Loucy (cell line): ENCODE data around the gene DUXA.
"Not testable (repeated sequence)": the region's sequence is repeated elsewhere in the genome, so short reads cannot be mapped to it uniquely, and the experiment has no call there.

ENCODE experiments used
- H2AFZ ChIP-seq: fragments of 200-600 bp; sonication (generic); 2 replicates; pipeline ENCODE4 v1.6.0; 2016; ENCODE audit warnings: antibody characterized with exemption, mild to moderate bottlenecking, low read length, moderate library complexity
- H3F3A ChIP-seq: fragments of 200-600 bp; 2 replicates; pipeline ENCODE4 v1.6.0; 2016; ENCODE audit warnings: antibody characterized with exemption, low read depth, mild to moderate bottlenecking
- H3K27me3 ChIP-seq: fragments of 200-600 bp; sonication (generic); 2 replicates; pipeline ENCODE4 v1.6.1; 2014; ENCODE audit warnings: low read length, mild to moderate bottlenecking; ENCODE audit not compliant: insufficient read depth, poor library complexity, severe bottlenecking
- H3K36me3 ChIP-seq: fragments of 200-600 bp; sonication (generic); 2 replicates; pipeline ENCODE4 v1.6.1; 2016; ENCODE audit warnings: low read length; ENCODE audit not compliant: insufficient read depth
- H3K4me1 ChIP-seq: fragments of 200-600 bp; sonication (generic); 2 replicates; pipeline ENCODE4 v1.5.1; 2014; ENCODE audit warnings: low read length, mild to moderate bottlenecking; ENCODE audit not compliant: insufficient read depth, poor library complexity, severe bottlenecking
- H3K4me2 ChIP-seq: fragments of 200-600 bp; sonication (generic); 2 replicates; pipeline ENCODE4 v1.6.0; 2014; ENCODE audit warnings: antibody characterized with exemption, low read length, low read depth, mild to moderate bottlenecking; ENCODE audit not compliant: poor library complexity, severe bottlenecking
- H3K4me3 ChIP-seq: fragments of 200-600 bp; sonication (generic); 2 replicates; pipeline ENCODE4 v1.5.1; 2014; ENCODE audit warnings: low read length, mild to moderate bottlenecking, mixed read lengths; ENCODE audit not compliant: poor library complexity, severe bottlenecking
- H3K79me2 ChIP-seq: fragments of 200-600 bp; sonication (generic); 2 replicates; pipeline ENCODE4 v1.6.1; 2014; ENCODE audit warnings: low read length; ENCODE audit not compliant: insufficient read depth
- H3K9ac ChIP-seq: fragments of 200-600 bp; sonication (generic); 2 replicates; pipeline ENCODE4 v1.6.0; 2014; ENCODE audit warnings: mild to moderate bottlenecking, low read depth, low read length, moderate library complexity; ENCODE audit not compliant: poor library complexity, severe bottlenecking
- H3K9me2 ChIP-seq: fragments of 200-600 bp; sonication (generic); replicated peaks from 2 replicates; pipeline ENCODE4 v1.6.1; 2016; ENCODE audit warnings: low read depth, low read length, mixed read lengths
- H3K9me3 ChIP-seq: fragments of 200-600 bp; sonication (generic); 2 replicates; pipeline ENCODE4 v1.6.1; 2014; ENCODE audit warnings: mild to moderate bottlenecking, antibody characterized with exemption, low read length, low read depth; ENCODE audit not compliant: insufficient read depth
- H4K20me1 ChIP-seq: fragments of 200-600 bp; sonication (generic); 2 replicates; pipeline ENCODE4 v1.6.0; 2014; ENCODE audit warnings: antibody characterized with exemption, low read length, mild to moderate bottlenecking; ENCODE audit not compliant: insufficient read depth, poor library complexity, severe bottlenecking
- EZH2phosphoT487 ChIP-seq: fragments of 200-600 bp; IDR thresholded peaks from 2 replicates; pipeline ENCODE4 v1.6.1; 2018; ENCODE audit warnings: antibody characterized with exemption, mild to moderate bottlenecking, moderate library complexity, borderline replicate concordance
- TF ChIP-seq, protein P1 (sequence below): fragments of 200-600 bp; sonication (generic); conservative IDR thresholded peaks from 2 replicates; pipeline ENCODE4 v1.5.1; 2014; ENCODE audit warnings: mild to moderate bottlenecking, antibody characterized with exemption, low read length

The DUXA gene

DNA sequence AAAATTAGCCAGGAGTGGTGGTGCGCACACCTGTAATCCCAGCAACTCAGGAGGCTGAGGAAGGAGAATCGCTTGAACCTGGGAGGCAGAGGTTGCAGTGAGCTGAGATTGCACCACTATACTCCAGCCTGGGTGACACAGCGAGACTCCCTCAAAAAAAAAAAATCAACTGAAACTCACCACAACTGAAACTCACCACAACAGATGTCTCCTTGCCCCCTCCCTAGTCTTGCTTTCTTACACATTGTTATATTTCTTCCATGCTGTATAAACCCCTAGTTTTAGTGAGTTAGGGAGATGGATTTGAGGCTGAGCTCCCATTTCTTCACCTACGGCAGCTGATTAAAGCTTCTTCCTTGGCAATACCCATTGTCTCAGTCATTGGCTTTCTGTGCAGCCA lies 25.6 kb downstream of the DUXA start:
- TF ChIP-seq EZH2phosphoT487: no peak
- TF ChIP-seq, protein P1, sequence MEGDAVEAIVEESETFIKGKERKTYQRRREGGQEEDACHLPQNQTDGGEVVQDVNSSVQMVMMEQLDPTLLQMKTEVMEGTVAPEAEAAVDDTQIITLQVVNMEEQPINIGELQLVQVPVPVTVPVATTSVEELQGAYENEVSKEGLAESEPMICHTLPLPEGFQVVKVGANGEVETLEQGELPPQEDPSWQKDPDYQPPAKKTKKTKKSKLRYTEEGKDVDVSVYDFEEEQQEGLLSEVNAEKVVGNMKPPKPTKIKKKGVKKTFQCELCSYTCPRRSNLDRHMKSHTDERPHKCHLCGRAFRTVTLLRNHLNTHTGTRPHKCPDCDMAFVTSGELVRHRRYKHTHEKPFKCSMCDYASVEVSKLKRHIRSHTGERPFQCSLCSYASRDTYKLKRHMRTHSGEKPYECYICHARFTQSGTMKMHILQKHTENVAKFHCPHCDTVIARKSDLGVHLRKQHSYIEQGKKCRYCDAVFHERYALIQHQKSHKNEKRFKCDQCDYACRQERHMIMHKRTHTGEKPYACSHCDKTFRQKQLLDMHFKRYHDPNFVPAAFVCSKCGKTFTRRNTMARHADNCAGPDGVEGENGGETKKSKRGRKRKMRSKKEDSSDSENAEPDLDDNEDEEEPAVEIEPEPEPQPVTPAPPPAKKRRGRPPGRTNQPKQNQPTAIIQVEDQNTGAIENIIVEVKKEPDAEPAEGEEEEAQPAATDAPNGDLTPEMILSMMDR: no peak
- Histone ChIP-seq H3K9me3 (no peaks in the 10 kb centered on the region; the same call in 1 of the 2 replicates), H3K4me1 (no peaks in the 10 kb centered on the region), H3K4me2 (no peak overlapping the region), H3K4me3 (no peak overlapping the region), H4K20me1 (no peaks in the 10 kb centered on the region), H3K9ac (no peak overlapping the region), H3K27me3 (no peaks in the 10 kb centered on the region), H3F3A (no peaks in the 10 kb centered on the region), H2AFZ (no peak overlapping the region), H3K9me2 (no peaks in the 10 kb centered on the region), H3K79me2 (no peaks in the 10 kb centered on the region), H3K36me3 (no peaks in the 10 kb centered on the region)

DNA sequence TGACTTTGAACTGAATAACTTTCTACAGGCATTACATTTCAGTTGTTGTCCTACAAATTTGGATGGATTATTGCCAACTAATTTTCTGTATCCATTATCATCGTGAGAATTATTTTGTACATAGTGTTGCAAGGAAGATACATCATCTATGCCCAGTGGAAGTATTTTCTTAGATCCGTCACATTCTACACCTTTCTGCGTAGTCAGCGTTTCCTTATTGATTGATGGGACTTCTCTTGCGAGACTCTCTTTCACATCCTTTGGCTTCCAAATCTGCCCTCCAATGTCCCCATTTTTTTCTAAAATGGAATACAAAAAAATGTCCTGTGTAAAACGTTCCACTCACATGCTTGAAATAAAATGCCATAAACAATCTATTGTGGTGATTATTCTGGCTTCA lies 31.5 kb downstream of the DUXA start:
- no peaks in the 10 kb centered on the region for H3K4me1 ChIP-seq
- no peaks in the 10 kb centered on the region for H3K36me3 ChIP-seq
- H3F3A ChIP-seq: no peaks in the 10 kb centered on the region
- H3K9ac ChIP-seq: no peak overlapping the region
- H4K20me1 ChIP-seq: no peaks in the 10 kb centered on the region
- H3K79me2 ChIP-seq: no peaks in the 10 kb centered on the region
- TF ChIP-seq, protein P1: no peak
- TF ChIP-seq EZH2phosphoT487: no peak
- no peak overlapping the region for H3K4me3 ChIP-seq
- H3K9me2 ChIP-seq: no peaks in the 10 kb centered on the region
- no peak overlapping the region for H2AFZ ChIP-seq
- H3K4me2 ChIP-seq: no peak overlapping the region
- H3K27me3 ChIP-seq: no peaks in the 10 kb centered on the region
- peaks cover 5% of the 10 kb centered on the region; the same call in 1 of the 2 replicates for H3K9me3 ChIP-seq

DNA sequence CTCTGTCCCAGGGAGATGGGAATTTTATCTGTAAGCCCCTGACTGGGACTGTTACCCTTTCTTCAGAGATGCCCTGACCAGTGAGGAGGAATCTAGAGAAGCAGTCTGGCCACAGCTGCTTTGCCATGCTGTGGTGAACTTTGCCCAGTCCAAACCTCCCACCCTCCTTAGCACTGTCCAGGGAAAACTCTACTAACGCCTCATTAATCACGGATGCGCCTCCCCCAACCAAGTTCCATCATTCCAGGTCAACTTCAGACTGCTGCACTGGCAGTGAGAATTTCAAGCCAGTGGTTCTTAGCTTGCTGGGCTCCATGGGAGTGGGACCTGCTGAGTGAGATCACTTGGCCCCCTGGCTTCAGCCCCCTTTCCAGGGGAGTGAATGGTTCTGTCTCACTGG lies 39.9 kb downstream of the DUXA start:
- H3K9ac ChIP-seq, H3K4me2 ChIP-seq, H3K27me3 ChIP-seq, H3K9me2 ChIP-seq, H4K20me1 ChIP-seq, H3F3A ChIP-seq, H3K9me3 ChIP-seq, H3K4me1 ChIP-seq, H3K79me2 ChIP-seq, H2AFZ ChIP-seq, H3K36me3 ChIP-seq, H3K4me3 ChIP-seq: not testable (repeated sequence)

DNA sequence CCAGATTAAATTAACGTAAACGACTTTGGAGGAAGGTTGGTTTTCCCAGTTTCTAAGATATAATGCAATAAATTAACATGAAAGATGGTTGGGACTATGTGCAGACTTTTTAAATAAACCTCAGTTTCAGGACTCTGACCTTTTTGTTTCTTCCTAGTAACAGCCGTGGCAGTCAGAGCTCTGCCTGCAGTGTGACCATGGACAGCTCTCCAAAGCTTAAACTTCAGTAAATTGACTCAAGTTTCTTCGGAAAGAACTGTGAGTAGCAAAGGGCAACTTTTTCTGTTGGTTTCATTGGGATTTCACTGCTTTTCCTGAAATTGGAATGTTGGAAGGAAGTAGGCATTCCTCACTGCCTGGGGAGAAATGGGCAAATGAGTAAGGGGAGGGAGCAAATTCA lies 43.4 kb downstream of the DUXA start:
- H3F3A ChIP-seq: no peaks in the 10 kb centered on the region
- no peak for TF ChIP-seq EZH2phosphoT487
- no peaks in the 10 kb centered on the region for H3K4me1 ChIP-seq
- H3K9me3 ChIP-seq: peaks cover 5% of the 10 kb centered on the region; the same call in 1 of the 2 replicates
- H3K4me2 ChIP-seq: no peak overlapping the region
- H2AFZ ChIP-seq: no peak overlapping the region
- no peaks in the 10 kb centered on the region for H4K20me1 ChIP-seq
- no peaks in the 10 kb centered on the region for H3K27me3 ChIP-seq
- no peaks in the 10 kb centered on the region for H3K79me2 ChIP-seq
- H3K36me3 ChIP-seq: no peaks in the 10 kb centered on the region
- no peak overlapping the region for H3K9ac ChIP-seq
- H3K9me2 ChIP-seq: no peaks in the 10 kb centered on the region
- H3K4me3 ChIP-seq: no peak overlapping the region
